ENCODE measurements around the gene TFAP2D. TPM values are rescaled to one million over a fixed set of nuclear protein-coding genes. Genes with fewer than 3 reads are reported as not detected.

Gene TFAP2D
- total RNA-seq, 1 donor = 5.1 TPM

- peak; percentile 74 for DNase-seq (ENCODE audit: low read depth)
- peak overlapping the region; percentile 65 for H3K4me3 ChIP-seq (ENCODE audit: low read depth, low read length)
- TF ChIP-seq, protein P1, sequence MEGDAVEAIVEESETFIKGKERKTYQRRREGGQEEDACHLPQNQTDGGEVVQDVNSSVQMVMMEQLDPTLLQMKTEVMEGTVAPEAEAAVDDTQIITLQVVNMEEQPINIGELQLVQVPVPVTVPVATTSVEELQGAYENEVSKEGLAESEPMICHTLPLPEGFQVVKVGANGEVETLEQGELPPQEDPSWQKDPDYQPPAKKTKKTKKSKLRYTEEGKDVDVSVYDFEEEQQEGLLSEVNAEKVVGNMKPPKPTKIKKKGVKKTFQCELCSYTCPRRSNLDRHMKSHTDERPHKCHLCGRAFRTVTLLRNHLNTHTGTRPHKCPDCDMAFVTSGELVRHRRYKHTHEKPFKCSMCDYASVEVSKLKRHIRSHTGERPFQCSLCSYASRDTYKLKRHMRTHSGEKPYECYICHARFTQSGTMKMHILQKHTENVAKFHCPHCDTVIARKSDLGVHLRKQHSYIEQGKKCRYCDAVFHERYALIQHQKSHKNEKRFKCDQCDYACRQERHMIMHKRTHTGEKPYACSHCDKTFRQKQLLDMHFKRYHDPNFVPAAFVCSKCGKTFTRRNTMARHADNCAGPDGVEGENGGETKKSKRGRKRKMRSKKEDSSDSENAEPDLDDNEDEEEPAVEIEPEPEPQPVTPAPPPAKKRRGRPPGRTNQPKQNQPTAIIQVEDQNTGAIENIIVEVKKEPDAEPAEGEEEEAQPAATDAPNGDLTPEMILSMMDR (IDR thresholded peaks at IDR 0.05; ENCODE audit: insufficient read depth, low read length) = peak; percentile 84
Measured at GRCh38 chr6:50816115-50816675, 102.9 kb downstream of the TFAP2D start.

DNA sequence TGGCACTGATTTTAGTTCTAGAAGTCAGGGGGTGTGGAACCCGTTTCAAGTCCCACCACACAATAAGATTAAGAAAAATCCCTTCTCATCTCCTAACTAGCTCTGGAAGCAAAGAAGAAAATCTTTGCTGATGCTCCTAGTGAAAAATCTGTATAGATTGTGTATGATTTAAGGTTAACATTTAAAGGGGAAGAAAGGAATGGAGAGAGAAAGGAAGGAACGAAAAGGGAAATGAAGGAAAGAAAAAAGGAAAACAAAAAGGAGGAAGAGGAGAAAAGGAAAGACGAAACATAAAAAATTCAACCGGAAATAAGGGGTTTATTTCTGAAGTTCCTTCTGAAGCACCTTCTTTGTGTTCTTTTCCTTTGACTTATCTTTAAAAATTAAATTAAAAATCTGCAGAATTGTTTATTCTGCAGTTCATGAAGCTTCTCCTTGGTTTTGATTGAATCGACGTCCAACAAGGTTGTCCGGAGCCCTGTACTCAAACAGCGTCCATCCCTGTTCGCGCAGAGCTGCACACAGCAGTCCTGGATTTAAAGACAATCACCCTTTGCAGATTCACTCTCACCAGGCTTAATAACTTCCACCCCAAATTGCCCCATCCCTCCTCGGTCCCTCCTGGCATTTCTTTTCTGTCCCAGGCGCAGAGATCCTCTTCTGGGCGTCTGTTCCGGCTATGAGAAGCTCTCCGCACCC lies 103.8 kb downstream of the TFAP2D start:
- DNase-seq (ENCODE audit: low read depth) = no peak
- TF ChIP-seq, protein P1 (IDR thresholded peaks at IDR 0.05; ENCODE audit: insufficient read depth, low read length) = no peak
- H3K4me3 ChIP-seq (ENCODE audit: low read depth, low read length) = no peak overlapping the region

GRCh38 chr6:50817646-50817950 lies 104.3 kb downstream of the TFAP2D start:
- no peak overlapping the region for H3K4me3 ChIP-seq (ENCODE audit: low read depth, low read length)
- TF ChIP-seq, protein P1 (IDR thresholded peaks at IDR 0.05; ENCODE audit: insufficient read depth, low read length) = no peak
- DNase-seq (ENCODE audit: low read depth) = no peak

DNA sequence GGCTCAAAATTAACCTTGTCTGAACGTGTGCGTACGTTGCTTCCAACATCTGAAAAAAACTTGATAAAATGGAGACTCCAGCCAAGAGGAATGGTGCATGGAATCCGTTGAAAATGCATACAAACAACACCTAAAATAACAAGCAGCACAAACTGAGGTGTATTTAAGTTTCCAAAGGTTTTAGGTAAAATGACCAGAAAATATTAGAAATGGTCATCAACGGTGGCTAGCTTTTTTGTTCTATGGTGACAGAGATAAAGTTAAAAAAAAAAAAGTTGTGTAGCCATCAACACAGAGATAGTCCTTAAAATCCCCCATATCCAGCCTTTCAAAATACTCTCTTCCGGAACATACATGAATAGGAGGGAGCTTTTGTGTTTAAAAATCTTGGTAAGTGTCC lies 104.7 kb downstream of the TFAP2D start:
- TF ChIP-seq, protein P1 (IDR thresholded peaks at IDR 0.05; ENCODE audit: insufficient read depth, low read length) = no peak
- DNase-seq (ENCODE audit: low read depth) = no peak
- no peak overlapping the region for H3K4me3 ChIP-seq (ENCODE audit: low read depth, low read length)

GRCh38 chr6:50818673-50819072 lies 105.3 kb downstream of the TFAP2D start, which contains the start of gene TFAP2B:
Gene TFAP2B, plus strand, starts transcription at chr6:50818871. Its CDS starts 21 bp downstream, at chr6:50818892.
- H3K4me3 ChIP-seq (ENCODE audit: low read depth, low read length) = peak within 1 kb of the TSS; percentile 9
- TF ChIP-seq, protein P1 (IDR thresholded peaks at IDR 0.05; ENCODE audit: insufficient read depth, low read length) = no peak
- DNase-seq (ENCODE audit: low read depth) = no peak

GRCh38 chr6:50819466-50819903 lies 106.2 kb downstream of the TFAP2D start:
- peak overlapping the region; percentile 9 for H3K4me3 ChIP-seq (ENCODE audit: low read depth, low read length)
- no peak for DNase-seq (ENCODE audit: low read depth)
- TF ChIP-seq, protein P1 (IDR thresholded peaks at IDR 0.05; ENCODE audit: insufficient read depth, low read length) = no peak
